ENCODE data around the gene ARRDC1.
A peak's percentile ranks its signal among the peaks of the same experiment; 100 is the strongest.

Gene ARRDC1

DNA sequence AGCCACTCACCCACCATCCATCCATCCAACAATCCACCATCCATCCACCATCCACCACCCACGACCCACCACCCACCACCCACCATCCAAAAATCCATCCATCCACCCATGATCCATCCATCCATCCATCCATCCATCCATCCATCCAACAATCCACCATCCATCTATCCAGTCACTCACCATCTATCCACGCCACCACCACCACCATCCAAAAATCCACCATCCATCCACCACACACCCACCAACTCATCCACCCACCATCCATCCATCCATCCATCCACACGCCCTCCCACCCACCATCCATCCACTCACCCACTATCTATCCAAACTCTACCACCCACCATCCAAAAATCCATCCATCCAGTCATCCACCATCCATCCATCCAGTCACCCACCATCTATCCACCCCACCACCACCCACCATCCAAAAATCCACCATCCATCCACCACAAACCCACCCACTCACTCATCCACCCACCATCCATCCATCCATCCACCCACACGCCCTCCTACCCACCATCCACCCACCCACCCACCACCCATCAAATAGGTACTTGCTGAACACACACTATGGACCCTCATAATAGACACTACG is 35.8 kb upstream of the ARRDC1 start:
- TF ChIP-seq CTCF (IDR thresholded peaks at IDR 0.05): no peak
- Mint-ChIP-seq H3K4me3 (no peak overlapping the region), H3K4me1 (no peaks in the 10 kb centered on the region), H3K27me3 (ENCODE audit: low read depth, poor library complexity) (peaks cover 3% of the 10 kb centered on the region), H3K27ac (no peak overlapping the region), H3K36me3 (ENCODE audit: low read depth) (peaks cover 35% of the 10 kb centered on the region), H3K9me3 (no peaks in the 10 kb centered on the region)
- DNase-seq: no peak

GRCh38 chr9:137570566-137570965 is 34.9 kb upstream of the ARRDC1 start:
- no peak overlapping the region for H3K27ac Mint-ChIP-seq
- peaks cover 1% of the 10 kb centered on the region for H3K4me1 Mint-ChIP-seq
- no peaks in the 10 kb centered on the region for H3K9me3 Mint-ChIP-seq

DNA sequence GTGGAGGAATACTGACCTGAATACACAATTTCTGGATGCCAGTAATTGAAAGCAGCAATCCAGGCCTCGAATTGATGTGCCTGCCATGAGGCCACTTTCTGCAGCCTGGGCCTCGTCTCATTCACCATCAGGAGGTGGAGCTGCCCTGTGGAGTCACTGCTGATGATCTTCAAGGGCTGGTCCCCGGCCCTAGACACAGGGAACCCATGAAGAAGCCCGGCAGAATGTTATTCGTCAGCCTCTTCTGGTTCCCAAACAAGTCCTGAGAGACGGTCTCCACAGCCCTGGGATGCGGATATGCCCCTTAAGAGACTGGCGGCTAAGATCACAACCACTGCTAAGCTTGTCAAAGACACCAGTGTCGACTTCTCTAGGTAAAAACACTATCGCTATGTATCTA is 31.3 kb upstream of the ARRDC1 start:
- Mint-ChIP-seq H3K4me3 (no peak overlapping the region), H3K9me3 (no peaks in the 10 kb centered on the region), H3K27ac (no peak overlapping the region), H3K4me1 (peaks cover 24% of the 10 kb centered on the region), H3K36me3 (ENCODE audit: low read depth) (peaks cover 49% of the 10 kb centered on the region), H3K27me3 (ENCODE audit: low read depth, poor library complexity) (peaks cover 3% of the 10 kb centered on the region)
- no peak for DNase-seq
- TF ChIP-seq CTCF (IDR thresholded peaks at IDR 0.05): no peak

More at GRCh38 chr9:137570566-137570965, 34.9 kb upstream of the ARRDC1 start:
- peaks cover 43% of the 10 kb centered on the region for H3K36me3 Mint-ChIP-seq (ENCODE audit: low read depth)
- DNase-seq: no peak
- H3K4me3 Mint-ChIP-seq: no peak overlapping the region
- no peak for TF ChIP-seq CTCF (IDR thresholded peaks at IDR 0.05)
- peaks cover 3% of the 10 kb centered on the region for H3K27me3 Mint-ChIP-seq (ENCODE audit: low read depth, poor library complexity)

DNA sequence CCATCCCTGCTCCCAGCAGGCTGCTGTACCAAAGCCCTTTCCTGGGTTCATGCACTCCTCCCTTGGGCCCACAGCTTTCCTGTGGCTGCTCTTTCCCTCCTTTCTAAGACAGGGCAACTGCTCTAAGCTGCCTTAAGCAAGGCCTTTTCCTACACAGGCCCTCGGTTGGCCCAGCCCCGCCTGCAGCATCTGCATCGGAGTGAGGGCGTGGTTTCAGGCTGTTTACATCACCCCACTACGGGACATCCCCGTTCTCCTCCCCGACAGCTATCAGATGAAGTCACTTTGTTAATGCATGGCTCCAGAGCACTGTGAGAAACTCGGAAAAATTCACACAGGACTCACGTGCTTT is 30.1 kb upstream of the ARRDC1 start:
- peaks cover 2% of the 10 kb centered on the region for H3K27me3 Mint-ChIP-seq (ENCODE audit: low read depth, poor library complexity)
- H3K27ac Mint-ChIP-seq: peak overlapping the region; percentile 25
- H3K36me3 Mint-ChIP-seq (ENCODE audit: low read depth): peaks cover 46% of the 10 kb centered on the region
- H3K4me3 Mint-ChIP-seq: no peak overlapping the region
- no peaks in the 10 kb centered on the region for H3K9me3 Mint-ChIP-seq
- no peak for DNase-seq
- no peak for TF ChIP-seq CTCF (IDR thresholded peaks at IDR 0.05)
- H3K4me1 Mint-ChIP-seq: peaks cover 24% of the 10 kb centered on the region

DNA sequence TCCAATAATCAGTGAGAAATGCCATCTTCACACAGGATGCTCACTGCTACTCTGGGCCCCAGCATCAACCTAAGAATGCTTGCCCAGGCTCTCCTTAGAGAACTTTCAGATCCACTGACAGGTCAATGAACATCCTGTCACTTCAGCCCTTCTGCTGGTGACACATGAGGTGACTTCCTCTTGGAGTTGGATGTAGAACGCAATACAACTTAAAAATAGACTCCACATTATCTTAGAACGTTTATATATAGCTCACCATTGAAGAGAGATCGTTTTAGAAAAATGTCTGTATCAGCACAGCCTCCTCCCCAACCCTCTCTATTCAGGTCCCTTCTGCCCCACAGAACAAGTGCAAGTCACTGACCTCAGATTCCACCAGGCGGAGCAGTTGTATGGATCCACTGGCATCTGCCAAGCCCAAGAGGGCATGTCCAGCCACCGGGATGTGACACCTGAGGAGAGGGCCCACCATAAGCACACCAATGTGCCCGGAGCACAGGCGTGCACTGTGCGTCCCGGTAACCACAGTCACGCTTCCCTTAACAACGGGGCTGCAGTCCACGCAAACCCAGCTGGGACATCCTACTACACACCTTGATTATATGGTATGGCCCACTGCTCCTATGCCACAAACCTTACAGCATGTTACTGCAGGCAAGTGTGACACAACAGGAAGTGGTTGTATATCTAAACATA is 29.6 kb upstream of the ARRDC1 start:
- DNase-seq: no peak
- no peaks in the 10 kb centered on the region for H3K9me3 Mint-ChIP-seq
- H3K27me3 Mint-ChIP-seq (ENCODE audit: low read depth, poor library complexity): no peaks in the 10 kb centered on the region
- H3K36me3 Mint-ChIP-seq (ENCODE audit: low read depth): peaks cover 40% of the 10 kb centered on the region
- no peak for TF ChIP-seq CTCF (IDR thresholded peaks at IDR 0.05)
- H3K27ac Mint-ChIP-seq: peak overlapping the region; percentile 25
- peaks cover 24% of the 10 kb centered on the region for H3K4me1 Mint-ChIP-seq
- peak overlapping the region; percentile 64 for H3K4me3 Mint-ChIP-seq

Measured in nephron progenitor cell (in vitro differentiated cells).